H1 (cell line): ENCODE measurements around the gene EFEMP2. TPM values are rescaled to one million over a fixed set of nuclear protein-coding genes. Genes with fewer than 3 reads are reported as not detected.

Experiments
- CTCF ChIA-PET: fragments of 300-600 bp; sonication (Branson Sonifier 250); formaldehyde crosslinking; loops from one replicate; lab custom pipeline; 2021; ENCODE audit not compliant: partially characterized antibody; lab: Charles Lee
- POLR2A ChIA-PET: fragments of 300-600 bp; sonication (Branson Sonifier 250); formaldehyde crosslinking; loops from one replicate; lab custom pipeline; 2021; ENCODE audit warnings: inconsistent platforms; ENCODE audit not compliant: partially characterized antibody; lab: Charles Lee
- DNase-seq, 2 experiments: peaks; one replicate each; pipeline versions ENCODE4 v3.0.0 to v3.0.0-alpha.2; 2010 to 2022; ENCODE audit warnings: low spot score in 2 of 2, low read depth in 1 of 2, mixed read lengths in 1 of 2
- FAIRE-seq: peaks from 2 replicates; lab custom pipeline; 2011; peaks lifted over from hg19 to GRCh38; lab: Jason Lieb, UNC
- H2AFZ ChIP-seq: 2 replicates; pipeline ENCODE4 v1.8.1; 2012; ENCODE audit warnings: low read length, inconsistent platforms
- H2AK5ac ChIP-seq: 2 replicates; pipeline ENCODE4 v1.6.1; 2013; ENCODE audit warnings: low read depth, low read length
- H2BK120ac ChIP-seq: replicated peaks from 2 replicates; pipeline ENCODE3; 2013; ENCODE audit warnings: low read depth, low read length, inconsistent platforms
- H2BK12ac ChIP-seq: 2 replicates; pipeline ENCODE4 v1.6.1; 2013; ENCODE audit warnings: low read depth, low read length
- H2BK15ac ChIP-seq: 2 replicates; pipeline ENCODE4 v1.6.1; 2013; ENCODE audit warnings: low read length
- H2BK20ac ChIP-seq: 2 replicates; pipeline ENCODE4 v1.6.1; 2013; ENCODE audit warnings: low read length
- H2BK5ac ChIP-seq: 2 replicates; pipeline ENCODE4 v1.6.1; 2013; ENCODE audit warnings: low read depth, low read length
- H3K14ac ChIP-seq: 2 replicates; pipeline ENCODE4 v1.6.1; 2013; ENCODE audit warnings: inconsistent platforms; ENCODE audit not compliant: insufficient read length
- H3K18ac ChIP-seq: 2 replicates; pipeline ENCODE4 v1.6.1; 2013; ENCODE audit warnings: low read length; ENCODE audit errors: extremely low read depth
- H3K23ac ChIP-seq: 2 replicates; pipeline ENCODE4 v1.6.1; 2013; ENCODE audit warnings: inconsistent platforms; ENCODE audit not compliant: insufficient read length
- H3K23me2 ChIP-seq: 2 replicates; pipeline ENCODE4 v1.6.1; 2013; ENCODE audit warnings: low read depth, low read length
- H3K27ac ChIP-seq: 2 replicates; pipeline ENCODE4 v1.6.1; 2011; ENCODE audit warnings: low read depth, low read length, inconsistent platforms
- H3K27me3 ChIP-seq, 4 experiments: replicated peaks in 1 of 4; 1 replicate in 1 of 4; 2 replicates in 3 of 4; pipeline versions ENCODE4 v1.6.1 to v1.8.1; 2011 to 2013; ENCODE audit warnings: low read length in 3 of 4, mild to moderate bottlenecking in 3 of 4, inconsistent platforms in 2 of 4, mixed read lengths in 2 of 4, moderate library complexity in 1 of 4; ENCODE audit not compliant: control insufficient read depth in 3 of 4, insufficient read depth in 3 of 4; ENCODE audit errors: extremely low read depth in 1 of 4
- H3K36me3 ChIP-seq, 4 experiments: 2 replicates each; pipeline versions ENCODE4 v1.6.1 to v1.8.1; 2011 to 2013; ENCODE audit warnings: mild to moderate bottlenecking in 4 of 4, low read length in 3 of 4, moderate library complexity in 2 of 4, control low read depth in 1 of 4, inconsistent platforms in 1 of 4; ENCODE audit not compliant: insufficient read depth in 4 of 4, control insufficient read depth in 2 of 4
- H3K4ac ChIP-seq: replicated peaks from 2 replicates; pipeline ENCODE3; 2013; ENCODE audit warnings: low read length, low read depth, mixed read lengths, inconsistent platforms; ENCODE audit not compliant: insufficient read length
- H3K4me1 ChIP-seq, 4 experiments: replicated peaks in 1 of 4; 1 replicate in 1 of 4; 2 replicates in 3 of 4; pipeline versions ENCODE4 v1.6.1 to v1.8.1; 2011 to 2013; ENCODE audit warnings: low read length in 3 of 4, inconsistent platforms in 2 of 4, mixed read lengths in 1 of 4; ENCODE audit not compliant: insufficient read depth in 4 of 4, control insufficient read depth in 3 of 4
- H3K4me2 ChIP-seq, 2 experiments: 2 replicates each; pipeline versions ENCODE4 v1.6.1 to v1.8.1; 2011 to 2013; ENCODE audit warnings: low read depth in 2 of 2, low read length in 2 of 2, control low read depth in 1 of 2, inconsistent platforms in 1 of 2, mild to moderate bottlenecking in 1 of 2; ENCODE audit not compliant: insufficient read depth in 1 of 2
- H3K4me3 ChIP-seq, 4 experiments: fragments of 200-600, 300-600 bp in 1 of 4; sonication (generic), shearing (Covaris generic), sonication (Bioruptor Twin) in 1 of 4; 2 replicates each; pipeline versions ENCODE4 v1.5.1 to v1.8.1; 2011 to 2016; ENCODE audit warnings: low read length in 4 of 4, low read depth in 3 of 4, control low read depth in 2 of 4, inconsistent platforms in 2 of 4, mild to moderate bottlenecking in 2 of 4, mixed read lengths in 1 of 4, moderate library complexity in 1 of 4; ENCODE audit not compliant: insufficient read depth in 2 of 4; ENCODE audit errors: extremely low read depth in 1 of 4
- H3K56ac ChIP-seq: replicated peaks from 2 replicates; pipeline ENCODE3; 2013; ENCODE audit warnings: low read depth, mild to moderate bottlenecking, mixed read lengths, low read length, inconsistent platforms; ENCODE audit not compliant: insufficient read length
- H3K79me1 ChIP-seq: 2 replicates; pipeline ENCODE4 v1.6.1; 2013; ENCODE audit warnings: low read depth, low read length, control low read depth
- H3K79me2 ChIP-seq, 2 experiments: 2 replicates each; pipeline versions ENCODE4 v1.6.1 to v1.8.1; 2012 to 2013; ENCODE audit warnings: low read length in 2 of 2, mild to moderate bottlenecking in 2 of 2, inconsistent platforms in 1 of 2; ENCODE audit not compliant: insufficient read depth in 2 of 2, control insufficient read depth in 1 of 2
- H3K9ac ChIP-seq, 4 experiments: replicated peaks in 1 of 4; 1 replicate in 1 of 4; 2 replicates in 3 of 4; pipeline versions ENCODE4 v1.6.1 to v1.8.1; 2011 to 2013; ENCODE audit warnings: low read depth in 3 of 4, low read length in 3 of 4, control low read depth in 2 of 4, mild to moderate bottlenecking in 2 of 4, moderate library complexity in 2 of 4, inconsistent platforms in 1 of 4; ENCODE audit errors: extremely low read depth in 1 of 4
- H3K9me3 ChIP-seq, 2 experiments: 2 replicates each; pipeline versions ENCODE4 v1.6.1 to v1.8.1; 2012 to 2013; ENCODE audit warnings: mild to moderate bottlenecking in 2 of 2, moderate library complexity in 2 of 2, control low read depth in 1 of 2, inconsistent platforms in 1 of 2, low read depth in 1 of 2, low read length in 1 of 2, mixed read lengths in 1 of 2; ENCODE audit not compliant: insufficient read depth in 2 of 2
- H4K20me1 ChIP-seq, 2 experiments: replicated peaks in 1 of 2; 2 replicates each; pipeline versions ENCODE3 to v1.8.1; 2011 to 2013; ENCODE audit warnings: inconsistent platforms in 2 of 2, low read length in 2 of 2, mild to moderate bottlenecking in 1 of 2; ENCODE audit not compliant: insufficient read depth in 2 of 2, control insufficient read depth in 1 of 2
- H4K5ac ChIP-seq: 2 replicates; pipeline ENCODE4 v1.6.1; 2013; ENCODE audit warnings: low read length, low read depth, mixed read lengths, inconsistent platforms; ENCODE audit not compliant: insufficient read length
- H4K8ac ChIP-seq: 2 replicates; pipeline ENCODE4 v1.8.0; 2013; ENCODE audit warnings: mild to moderate bottlenecking, moderate library complexity, low read length, inconsistent platforms; ENCODE audit not compliant: insufficient read depth; ENCODE audit errors: extremely low read depth
- H4K91ac ChIP-seq: replicated peaks from 2 replicates; pipeline ENCODE3; 2013; ENCODE audit warnings: low read length, mixed read lengths, inconsistent platforms; ENCODE audit not compliant: insufficient read length
- ASH2L ChIP-seq: fragments of 200-600, 300-600 bp; sonication (generic); IDR thresholded peaks from one replicate; pipeline ENCODE4 v1.7.1; 2017; ENCODE audit warnings: low read length
- CBX8 ChIP-seq: fragments of 300-800, 300-1000 bp; sonication (generic); IDR thresholded peaks from 2 replicates; pipeline ENCODE4 v1.7.1; 2016; ENCODE audit warnings: low read depth, low read length, borderline replicate concordance
- HDAC2 ChIP-seq, 2 experiments: fragments of 300-600 bp in 1 of 2; sonication (generic) in 1 of 2; IDR thresholded peaks; 2 replicates each; pipeline ENCODE4 v1.6.1; 2011 to 2012; ENCODE audit warnings: low read depth in 2 of 2, low read length in 2 of 2, mild to moderate bottlenecking in 2 of 2, moderate library complexity in 2 of 2, borderline replicate concordance in 1 of 2, inconsistent platforms in 1 of 2
- HDAC6 ChIP-seq: IDR thresholded peaks from one replicate; pipeline ENCODE4 v1.7.1; 2012; ENCODE audit warnings: low read depth, mild to moderate bottlenecking, inconsistent platforms, low read length, moderate library complexity
- MAFK ChIP-seq: IDR thresholded peaks from 2 replicates; pipeline ENCODE4 v1.6.1; 2012; ENCODE audit warnings: low read depth, mild to moderate bottlenecking, improper control_type of control experiment, low read length
- MAX ChIP-seq: IDR thresholded peaks from 2 replicates; pipeline ENCODE4 v1.6.1; 2012; ENCODE audit warnings: inconsistent platforms
- NANOG ChIP-seq: IDR thresholded peaks from 2 replicates; pipeline ENCODE4 v1.6.1; 2011; ENCODE audit warnings: low read length, low read depth, mild to moderate bottlenecking, inconsistent platforms; ENCODE audit not compliant: insufficient read depth, poor library complexity, severe bottlenecking
- RAD21 ChIP-seq, 2 experiments: IDR thresholded peaks in 1 of 2; conservative IDR thresholded peaks in 1 of 2; 2 replicates each; pipeline ENCODE4 v1.6.1; 2011; ENCODE audit warnings: low read depth in 2 of 2, low read length in 2 of 2, improper control_type of control experiment in 1 of 2, inconsistent platforms in 1 of 2, mild to moderate bottlenecking in 1 of 2, moderate library complexity in 1 of 2
- SIRT6 ChIP-seq: IDR thresholded peaks from one replicate; pipeline ENCODE4 v1.7.1; 2012; ENCODE audit warnings: low read length, inconsistent platforms
- SP2 ChIP-seq: IDR thresholded peaks from 2 replicates; pipeline ENCODE4 v1.6.1; 2012; ENCODE audit warnings: mild to moderate bottlenecking, low read length, inconsistent platforms
- TAF1 ChIP-seq: IDR thresholded peaks from 2 replicates; pipeline ENCODE4 v1.6.1; 2011; ENCODE audit warnings: mild to moderate bottlenecking, low read depth, low read length
- USF2 ChIP-seq: IDR thresholded peaks from 2 replicates; pipeline ENCODE4 v1.6.1; 2011; ENCODE audit warnings: low read length, improper control_type of control experiment
- WGBS, 2 experiments: shearing (Covaris generic) in 1 of 2; methylation state at CpG; one replicate each; pipeline versions ENCODE4 v1.1.6 to v1.1.7; 2013 to 2015; ENCODE audit warnings: low lambda C conversion rate in 2 of 2, mixed read lengths in 2 of 2, inconsistent platforms in 1 of 2, low coverage in 1 of 2, missing lambda C conversion rate in 1 of 2; ENCODE audit not compliant: insufficient replicate concordance in 2 of 2, insufficient coverage in 1 of 2, insufficient read length in 1 of 2; ENCODE audit errors: extremely low coverage in 1 of 2, missing lambda C conversion rate in 1 of 2; 5-methylcytosine and 5-hydroxymethylcytosine counted together
- polyA plus RNA-seq, 7 experiments: library from polyadenylated mRNA; depleted of rRNA in 3 of 7; stranded (reverse) in 5 of 7; unstranded in 2 of 7; fragments of >200 nt in 5 of 7; fragments of 200-250 nt in 2 of 7; gene quantifications; 1 replicate in 5 of 7; 2 replicates in 1 of 7; 4 replicates in 1 of 7; pipeline versions ENCODE4 v1.2.1 to v1.2.3, GENCODE V29; 2011 to 2013; ENCODE audit warnings: missing spikeins in 2 of 7, mixed read lengths in 2 of 7
- total RNA-seq: library from RNA; stranded (reverse); fragmentation: NEBNext Ultra II Directional; extraction: Animal tissue kit (Norgen Biotek cat#: 25700); gene quantifications from 2 replicates; pipeline ENCODE4 v1.2.1, GENCODE V29; 2021

Gene EFEMP2
- total and polyA plus RNA-seq, 2 of the 8 experiments (the other 6 are each of a cell fraction or from before 2014, with no cell fraction given) = 8.8 to 17.2 TPM

GRCh38 chr11:65916391-65916790 is 43.8 kb upstream of the EFEMP2 start:
- ChIA-PET CTCF (interaction anchor here (1.2 to 11.7 kb wide), 5 partner anchors 10 to 56 kb away, joined by 5 to 212 read pairs (median 11); partner anchors contain the start of genes CCDC85B, FIBP and MUS81), POLR2A (interaction anchor here (0.6 to 4.9 kb wide), 7 partner anchors 23 to 93 kb away, joined by 3 to 36 read pairs (median 4); partner anchors contain the start of genes CCDC85B, FIBP and MUS81)
- H3K4ac ChIP-seq = no peak overlapping the region
- TF ChIP-seq RAD21 (IDR thresholded peaks at IDR 0.05 in 1 of 2, conservative IDR thresholded peaks at IDR 0.05 in 1 of 2; ENCODE audit: low read depth in 2 of 2, low read length in 2 of 2) = no peak
- TF ChIP-seq CBX8 = no peak
- TF ChIP-seq HDAC2 (IDR thresholded peaks at IDR 0.05; ENCODE audit: borderline replicate concordance in 1 of 2, low read depth in 2 of 2, low read length in 2 of 2) = no peak
- no peak for TF ChIP-seq TAF1
- no peak for TF ChIP-seq NANOG
- TF ChIP-seq SP2 = no peak
- TF ChIP-seq ASH2L = no peak
- TF ChIP-seq MAX = no peak
- no peak for TF ChIP-seq MAFK
- no peak for TF ChIP-seq SIRT6
- TF ChIP-seq HDAC6 = no peak
- TF ChIP-seq USF2 = no peak
- H3K9ac ChIP-seq = no peak overlapping the region
- no peak overlapping the region for H2BK12ac ChIP-seq
- no peak overlapping the region for H3K18ac ChIP-seq
- 86% methylated on average over 7 of the region's 7 CpGs; no CpG with 5 or more reads in 1 of the 2 experiments for WGBS, 2 experiments
- no peak overlapping the region for H2BK15ac ChIP-seq
- H2AFZ ChIP-seq = no peak overlapping the region
- no peaks in the 10 kb centered on the region; a peak in 1 of 7 replicates for H3K27me3 ChIP-seq
- H2BK120ac ChIP-seq = no peak overlapping the region
- H3K23me2 ChIP-seq = peaks cover 13% of the 10 kb centered on the region; the same call in 1 of the 2 replicates
- H4K5ac ChIP-seq = no peak overlapping the region
- H3K23ac ChIP-seq = no peak overlapping the region
- H3K4me1 ChIP-seq = peaks cover 2 to 22% (median 14%) of the 10 kb centered on the region in 4 experiments; a peak in 5 of 7 replicates
- peaks cover 0 to 7% of the 10 kb centered on the region in 2 experiments; a peak in 2 of 4 replicates for H3K79me2 ChIP-seq
- H2BK5ac ChIP-seq = no peak overlapping the region
- H3K9me3 ChIP-seq = no peaks in the 10 kb centered on the region
- H4K20me1 ChIP-seq = peaks cover 0 to 7% of the 10 kb centered on the region in 2 experiments
- H2AK5ac ChIP-seq = no peak overlapping the region
- no peak overlapping the region for H3K4me2 ChIP-seq
- H3K4me3 ChIP-seq = no peak overlapping the region
- H2BK20ac ChIP-seq = no peak overlapping the region
- H3K56ac ChIP-seq = no peak overlapping the region
- no peaks in the 10 kb centered on the region for H3K36me3 ChIP-seq
- H4K8ac ChIP-seq = no peak overlapping the region
- H3K27ac ChIP-seq = no peak overlapping the region
- peaks cover 7% of the 10 kb centered on the region; the same call in 1 of the 2 replicates for H3K79me1 ChIP-seq
- no peak overlapping the region for H4K91ac ChIP-seq
- no peak for FAIRE-seq
- no peak for DNase-seq
- no peak overlapping the region for H3K14ac ChIP-seq
